IMR-90 (cell line): ENCODE results near the gene ALDOA. TPM values are rescaled to one million over a fixed set of nuclear protein-coding genes. Genes with fewer than 3 reads are reported as not detected.

Source experiments
- ATAC-seq: fragments of 200-7000 bp; cut with Tn5 transposase; 2 replicates; pipeline ENCODE4 v1.9.1; 2020; ENCODE audit warnings: low read depth, mild to moderate bottlenecking, moderate library complexity
- BruUV-seq: library from RNA; stranded (reverse); fragments of 400-500 nt; replicated peaks from 2 replicates; lab custom pipeline; 2021; lab: Mats Ljungman, UMichigan
- CTCF ChIA-PET: fragments of 300-600 bp; formaldehyde crosslinking; extraction: SDS; loops from one replicate; lab custom pipeline; 2021; ENCODE audit warnings: antibody characterized with exemption; lab: Yijun Ruan, JAX
- POLR2A ChIA-PET: fragments of 300-600 bp; sonication (Branson Sonifier 250); formaldehyde crosslinking; loops from one replicate; lab custom pipeline; 2022; ENCODE audit warnings: antibody characterized with exemption; ENCODE audit not compliant: unreplicated experiment; lab: Charles Lee
- DNase-seq: peaks from one replicate; pipeline ENCODE4 v3.0.0; 2013
- H2AFZ ChIP-seq: replicated peaks from 2 replicates; pipeline ENCODE3; 2013; ENCODE audit warnings: low read length, mild to moderate bottlenecking; ENCODE audit not compliant: poor library complexity
- H2AK5ac ChIP-seq: 2 replicates; pipeline ENCODE4 v1.6.1; 2013; ENCODE audit warnings: low read depth, low read length, inconsistent platforms
- H2AK9ac ChIP-seq: replicated peaks from 2 replicates; pipeline ENCODE3; 2013; ENCODE audit warnings: mild to moderate bottlenecking, low read depth, low read length, moderate library complexity; ENCODE audit not compliant: poor library complexity
- H2BK120ac ChIP-seq: 2 replicates; pipeline ENCODE4 v1.6.1; 2013; ENCODE audit warnings: low read depth, low read length, inconsistent platforms
- H2BK15ac ChIP-seq: 3 replicates; pipeline ENCODE4 v1.6.1; 2013; ENCODE audit warnings: low read depth, low read length, inconsistent platforms
- H2BK20ac ChIP-seq: 2 replicates; pipeline ENCODE4 v1.6.1; 2013; ENCODE audit warnings: low read depth, mild to moderate bottlenecking, inconsistent platforms, low read length, moderate library complexity
- H2BK5ac ChIP-seq: 2 replicates; pipeline ENCODE4 v1.6.1; 2013; ENCODE audit warnings: mild to moderate bottlenecking, low read depth, low read length, inconsistent platforms; ENCODE audit not compliant: poor library complexity, severe bottlenecking
- H3K14ac ChIP-seq: replicated peaks from 2 replicates; pipeline ENCODE4 v1.6.1; 2013; ENCODE audit warnings: low read depth, low read length, inconsistent platforms
- H3K18ac ChIP-seq: 2 replicates; pipeline ENCODE4 v1.6.1; 2013; ENCODE audit warnings: low read depth, low read length, control low read depth
- H3K23ac ChIP-seq: 2 replicates; pipeline ENCODE4 v1.6.1; 2013; ENCODE audit warnings: low read depth, low read length, inconsistent platforms
- H3K27ac ChIP-seq: 2 replicates; pipeline ENCODE4 v1.5.1; 2013; ENCODE audit warnings: mild to moderate bottlenecking, control low read depth, low read length; ENCODE audit not compliant: insufficient read depth
- H3K27me3 ChIP-seq: 2 replicates; pipeline ENCODE4 v1.6.1; 2013; ENCODE audit warnings: low read length; ENCODE audit not compliant: control insufficient read depth, insufficient read depth
- H3K36me3 ChIP-seq: 2 replicates; pipeline ENCODE4 v1.6.1; 2013; ENCODE audit warnings: low read length, mixed read lengths; ENCODE audit not compliant: control insufficient read depth, insufficient read depth
- H3K4ac ChIP-seq: 2 replicates; pipeline ENCODE4 v1.6.1; 2013; ENCODE audit warnings: low read depth, low read length, inconsistent platforms
- H3K4me1 ChIP-seq: 2 replicates; pipeline ENCODE4 v1.6.1; 2013; ENCODE audit warnings: low read length, mixed read lengths; ENCODE audit not compliant: control insufficient read depth, insufficient read depth
- H3K4me2 ChIP-seq: 2 replicates; pipeline ENCODE4 v1.6.1; 2013; ENCODE audit warnings: low read depth, mild to moderate bottlenecking, control low read depth, low read length, moderate library complexity
- H3K4me3 ChIP-seq: 2 replicates; pipeline ENCODE4 v1.5.1; 2013; ENCODE audit warnings: low read depth, mild to moderate bottlenecking, control low read depth, low read length, moderate library complexity; ENCODE audit not compliant: insufficient read depth
- H3K56ac ChIP-seq: 2 replicates; pipeline ENCODE4 v1.6.1; 2013; ENCODE audit warnings: low read length, inconsistent platforms; ENCODE audit not compliant: insufficient read depth; ENCODE audit errors: extremely low read depth
- H3K79me1 ChIP-seq, 2 experiments: 2 replicates each; pipeline ENCODE4 v1.6.1; 2013; ENCODE audit warnings: low read length in 2 of 2, inconsistent platforms in 1 of 2, low read depth in 1 of 2
- H3K9ac ChIP-seq: 2 replicates; pipeline ENCODE4 v1.6.1; 2013; ENCODE audit warnings: low read depth, low read length, control low read depth
- H3K9me1 ChIP-seq: 2 replicates; pipeline ENCODE4 v1.6.1; 2013; ENCODE audit warnings: low read length, inconsistent platforms; ENCODE audit not compliant: insufficient read depth
- H3K9me3 ChIP-seq: 2 replicates; pipeline ENCODE4 v1.6.1; 2013; ENCODE audit warnings: low read length; ENCODE audit not compliant: control insufficient read depth, insufficient read depth
- H4K20me1 ChIP-seq: 2 replicates; pipeline ENCODE4 v1.6.1; 2013; ENCODE audit warnings: low read length, inconsistent platforms; ENCODE audit not compliant: insufficient read depth
- H4K5ac ChIP-seq: 2 replicates; pipeline ENCODE4 v1.6.1; 2013; ENCODE audit warnings: mild to moderate bottlenecking, low read depth, low read length, control low read depth
- H4K8ac ChIP-seq, 2 experiments: 2 replicates each; pipeline ENCODE4 v1.6.1; 2013; ENCODE audit warnings: low read depth in 2 of 2, low read length in 2 of 2, control low read depth in 1 of 2, inconsistent platforms in 1 of 2
- H4K91ac ChIP-seq: 2 replicates; pipeline ENCODE4 v1.6.1; 2013; ENCODE audit warnings: low read depth, low read length, inconsistent platforms; ENCODE audit not compliant: insufficient read depth
- MXI1 ChIP-seq: IDR thresholded peaks from 2 replicates; pipeline ENCODE4 v1.6.1; 2012; ENCODE audit warnings: low read depth, mild to moderate bottlenecking, low read length, moderate library complexity, borderline replicate concordance
- POLR2A ChIP-seq: IDR thresholded peaks from 2 replicates; pipeline ENCODE4 v1.6.1; 2012; ENCODE audit warnings: mild to moderate bottlenecking, low read depth, low read length
- RAD21 ChIP-seq: IDR thresholded peaks from 2 replicates; pipeline ENCODE4 v1.6.1; 2012; ENCODE audit warnings: low read length, improper control_type of control experiment
- WGBS, 2 experiments: methylation state at CpG; one replicate each; pipeline versions ENCODE4 v1.1.5 to v1.1.7; 2013; ENCODE audit warnings: missing lambda C conversion rate in 2 of 2; ENCODE audit not compliant: insufficient read length in 1 of 2; ENCODE audit errors: extremely low coverage in 2 of 2; 5-methylcytosine and 5-hydroxymethylcytosine counted together
- dilution Hi-C: fragments of 300-500 bp; cut with HindIII; formaldehyde crosslinking; loops from one replicate; pipeline ENCODE4 v1.14.3; 2018; ENCODE audit warnings: low sequenced_read_pairs; ENCODE audit not compliant: unreplicated experiment
- in situ Hi-C: fragments of 300-500 bp; cut with MboI; formaldehyde crosslinking; loops from 3 replicates; pipeline ENCODE4 v1.14.3; 2019; ENCODE audit warnings: low sequenced_read_pairs, inconsistent platforms, mixed read lengths
- intact Hi-C: fragments of 100-400 bp; cut with micrococcal nuclease; formaldehyde crosslinking; loops from 2 replicates; pipeline ENCODE4 v1.10.0; 2022
- polyA plus RNA-seq, 3 experiments: library from polyadenylated mRNA; depleted of rRNA; stranded (reverse); fragments of >200 nt; gene quantifications; 2 replicates each; pipeline ENCODE4 v1.2.3, GENCODE V29; 2012; ENCODE audit warnings: low replicate concordance in 1 of 3
- total RNA-seq: library from RNA; depleted of rRNA; stranded (reverse); fragments of >200 nt; gene quantifications from 2 replicates; pipeline ENCODE4 v1.2.3, GENCODE V29; 2012
- TF ChIP-seq, protein P1 (sequence below): fragments of 150-350 bp; IDR thresholded peaks from 2 replicates; pipeline ENCODE4 v1.6.1; 2017; ENCODE audit warnings: mild to moderate bottlenecking, antibody characterized with exemption, low read length, low read depth
- TF ChIP-seq, protein P2 (sequence below): conservative IDR thresholded peaks from 2 replicates; pipeline ENCODE4 v1.5.1; 2012; ENCODE audit warnings: mild to moderate bottlenecking, low read depth, low read length, improper control_type of control experiment

The ALDOA gene
- total and polyA plus RNA-seq, 2 of the 4 experiments (the other 2 are of a cell fraction) = 1,697 to 1,990 TPM

DNA sequence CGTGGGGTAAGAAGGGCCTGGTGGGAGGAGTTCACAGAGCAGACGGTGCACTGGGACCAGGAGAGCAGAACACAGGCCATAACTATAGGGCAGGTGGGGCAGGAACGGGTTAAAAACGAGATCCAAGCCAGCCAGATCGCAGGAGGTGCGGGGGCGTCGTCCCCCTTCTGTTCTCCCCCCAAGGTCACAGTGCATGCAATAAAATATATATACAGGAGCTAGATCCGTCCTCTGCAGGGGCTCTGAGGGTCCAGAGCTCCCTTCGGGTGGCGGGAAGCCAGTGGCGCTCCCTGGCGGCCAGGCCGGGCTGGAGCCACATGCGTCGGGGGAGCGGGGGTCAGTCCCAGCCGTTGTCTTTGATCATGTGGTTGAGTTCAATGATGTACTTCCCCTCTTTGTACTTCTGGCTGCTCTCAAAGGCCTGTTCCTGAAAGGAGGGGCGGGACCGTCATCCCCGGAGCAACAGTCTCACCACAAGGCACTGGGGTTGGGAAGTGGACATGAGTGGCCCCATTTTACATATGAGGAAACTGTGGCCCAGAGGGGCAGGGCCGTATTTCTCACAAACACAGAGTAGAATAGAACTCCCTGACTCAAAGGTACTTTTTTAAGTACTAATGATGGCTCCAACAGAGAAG, 26.9 kb downstream of the ALDOA start:
- intact Hi-C loops = loop anchor here (2.0 to 10.0 kb wide), 2 partner anchors 276 to 312 kb away; partner anchors contain the start of gene ZNF771
- BruUV-seq = no TSS peak
- H2BK15ac ChIP-seq = no peak overlapping the region
- no peak overlapping the region for H4K5ac ChIP-seq
- DNase-seq = peak; percentile 27
- H3K9ac ChIP-seq = peak overlapping the region; percentile 7; the same call in 1 of the 2 replicates
- H3K27me3 ChIP-seq = no peaks in the 10 kb centered on the region
- H3K9me1 ChIP-seq = no peaks in the 10 kb centered on the region
- peaks cover 9% of the 10 kb centered on the region for H3K9me3 ChIP-seq
- 0 out of 2 replicates have a peak overlapping the region, but pooled peaks have one; percentile 2 for H4K91ac ChIP-seq
- H3K56ac ChIP-seq = 0 out of 2 replicates have a peak overlapping the region, but pooled peaks have one; percentile 24
- no peak for ATAC-seq
- no peak overlapping the region for H3K27ac ChIP-seq
- H2BK5ac ChIP-seq = no peak overlapping the region
- H3K4ac ChIP-seq = peak overlapping the region; percentile 52
- ChIA-PET POLR2A (no interaction called here), CTCF (interaction anchor here (0.5 to 1.5 kb wide), 7 partner anchors 10 to 1244 kb away, joined by 3 to 5 read pairs (median 4); no protein-coding TSS in a partner anchor)
- peak overlapping the region; percentile 57; the same call in 1 of the 2 replicates for H3K14ac ChIP-seq
- peak overlapping the region; percentile 91 for H2AFZ ChIP-seq
- peak overlapping the region; percentile 11; the same call in 1 of the 2 replicates for H3K4me3 ChIP-seq
- 17% methylated on average over 6 of the region's 22 CpGs; no CpG with 5 or more reads in 1 of the 2 experiments for WGBS, 2 experiments
- H2AK5ac ChIP-seq = peak overlapping the region; percentile 48; the same call in 1 of the 2 replicates
- 0 out of 2 replicates have a peak overlapping the region, but pooled peaks have one; percentile 18 for H2BK120ac ChIP-seq
- TF ChIP-seq RAD21 (no peak), MXI1 (no peak), POLR2A (no peak)
- TF ChIP-seq, protein P1, sequence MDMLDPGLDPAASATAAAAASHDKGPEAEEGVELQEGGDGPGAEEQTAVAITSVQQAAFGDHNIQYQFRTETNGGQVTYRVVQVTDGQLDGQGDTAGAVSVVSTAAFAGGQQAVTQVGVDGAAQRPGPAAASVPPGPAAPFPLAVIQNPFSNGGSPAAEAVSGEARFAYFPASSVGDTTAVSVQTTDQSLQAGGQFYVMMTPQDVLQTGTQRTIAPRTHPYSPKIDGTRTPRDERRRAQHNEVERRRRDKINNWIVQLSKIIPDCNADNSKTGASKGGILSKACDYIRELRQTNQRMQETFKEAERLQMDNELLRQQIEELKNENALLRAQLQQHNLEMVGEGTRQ = 0 out of 2 replicates have a peak, but pooled peaks have one; percentile 25
- TF ChIP-seq, protein P2, sequence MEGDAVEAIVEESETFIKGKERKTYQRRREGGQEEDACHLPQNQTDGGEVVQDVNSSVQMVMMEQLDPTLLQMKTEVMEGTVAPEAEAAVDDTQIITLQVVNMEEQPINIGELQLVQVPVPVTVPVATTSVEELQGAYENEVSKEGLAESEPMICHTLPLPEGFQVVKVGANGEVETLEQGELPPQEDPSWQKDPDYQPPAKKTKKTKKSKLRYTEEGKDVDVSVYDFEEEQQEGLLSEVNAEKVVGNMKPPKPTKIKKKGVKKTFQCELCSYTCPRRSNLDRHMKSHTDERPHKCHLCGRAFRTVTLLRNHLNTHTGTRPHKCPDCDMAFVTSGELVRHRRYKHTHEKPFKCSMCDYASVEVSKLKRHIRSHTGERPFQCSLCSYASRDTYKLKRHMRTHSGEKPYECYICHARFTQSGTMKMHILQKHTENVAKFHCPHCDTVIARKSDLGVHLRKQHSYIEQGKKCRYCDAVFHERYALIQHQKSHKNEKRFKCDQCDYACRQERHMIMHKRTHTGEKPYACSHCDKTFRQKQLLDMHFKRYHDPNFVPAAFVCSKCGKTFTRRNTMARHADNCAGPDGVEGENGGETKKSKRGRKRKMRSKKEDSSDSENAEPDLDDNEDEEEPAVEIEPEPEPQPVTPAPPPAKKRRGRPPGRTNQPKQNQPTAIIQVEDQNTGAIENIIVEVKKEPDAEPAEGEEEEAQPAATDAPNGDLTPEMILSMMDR = peak; percentile 44
- in situ Hi-C loops = no loop called here
- peaks cover 0 to 18% of the 10 kb centered on the region in 2 experiments; a peak in 2 of 4 replicates for H3K79me1 ChIP-seq
- H2BK20ac ChIP-seq = no peak overlapping the region
- no peaks in the 10 kb centered on the region for H4K20me1 ChIP-seq
- H3K23ac ChIP-seq = 0 out of 2 replicates have a peak overlapping the region, but pooled peaks have one; percentile 41
- H4K8ac ChIP-seq = peak overlapping the region; percentile 54 to 81; a peak in 3 of 4 replicates
- H3K4me1 ChIP-seq = peaks cover 14% of the 10 kb centered on the region
- H3K4me2 ChIP-seq = peak overlapping the region; percentile 58
- dilution Hi-C loops = no loop called here
- peak overlapping the region; percentile 91 for H2AK9ac ChIP-seq
- no peak overlapping the region for H3K18ac ChIP-seq
- peaks cover 6% of the 10 kb centered on the region for H3K36me3 ChIP-seq
